Muscle layer of colon (tissue), 2 donors: ENCODE results near the gene DYSF.

Source experiments
- H3K27ac ChIP-seq: one replicate; pipeline ENCODE4 v1.7.0; 2013; ENCODE audit warnings: low read depth, mild to moderate bottlenecking, low read length, moderate library complexity
- H3K27me3 ChIP-seq, 2 donors: one replicate each; pipeline ENCODE4 v1.7.0; 2013; ENCODE audit warnings: low read length in 2 of 2, mild to moderate bottlenecking in 2 of 2; ENCODE audit not compliant: insufficient read depth in 2 of 2, control insufficient read depth in 1 of 2
- H3K36me3 ChIP-seq: one replicate; pipeline ENCODE4 v1.7.0; 2013; ENCODE audit warnings: mild to moderate bottlenecking, low read length; ENCODE audit not compliant: insufficient read depth
- H3K4me1 ChIP-seq: one replicate; pipeline ENCODE4 v1.7.0; 2013; ENCODE audit warnings: mild to moderate bottlenecking, low read length; ENCODE audit not compliant: insufficient read depth
- H3K4me3 ChIP-seq, 2 donors: one replicate each; pipeline ENCODE4 v1.7.0; 2013; ENCODE audit warnings: low read length in 2 of 2, low read depth in 1 of 2, mild to moderate bottlenecking in 1 of 2, moderate library complexity in 1 of 2
- H3K9ac ChIP-seq: one replicate; pipeline ENCODE4 v1.7.0; 2013; ENCODE audit warnings: low read length
- H3K9me3 ChIP-seq: one replicate; pipeline ENCODE4 v1.7.0; 2013; ENCODE audit warnings: mild to moderate bottlenecking, low read length
- donor health status: abdominal sarcoma.
- donor health status: Adenocarcinoma of cecum.

DYSF gene

DNA sequence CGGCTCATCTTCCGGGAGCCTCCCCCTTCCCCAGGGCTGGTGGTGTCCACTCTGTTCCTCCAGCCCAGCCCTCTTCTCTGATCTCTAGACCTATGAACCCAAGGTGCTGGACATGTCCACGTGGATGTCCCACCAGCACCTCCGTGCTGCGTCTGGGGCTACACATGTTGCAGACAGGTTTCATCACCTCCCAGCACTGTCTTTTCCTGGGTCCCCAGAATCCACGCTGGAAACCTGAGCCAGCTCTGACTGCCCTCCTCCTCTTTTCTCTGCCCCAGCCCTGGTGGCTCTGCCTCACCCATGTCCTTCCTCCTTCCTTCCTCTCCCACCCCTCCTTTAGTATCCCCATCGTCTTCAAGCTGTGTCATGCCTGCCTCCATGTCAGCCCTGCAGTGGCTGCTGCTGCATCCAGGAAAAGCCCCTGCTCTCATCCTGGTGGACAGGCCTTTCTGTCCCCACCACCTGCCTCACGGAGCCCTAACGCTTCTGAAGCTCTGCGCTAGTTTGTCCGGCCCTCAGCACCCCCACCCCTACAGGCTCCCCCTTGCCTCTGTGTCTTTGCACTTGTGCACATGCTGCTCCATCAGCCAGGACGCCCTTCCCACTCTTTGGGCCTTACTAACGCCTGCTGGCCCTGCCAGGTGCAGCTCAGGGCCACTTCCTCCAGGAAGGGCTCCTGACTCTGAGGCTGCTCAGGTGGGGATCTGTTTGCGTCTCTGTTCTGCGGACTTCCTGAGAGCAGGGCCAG lies 105.9 kb downstream of the DYSF start:
- Histone ChIP-seq H3K27ac (no peak overlapping the region), H3K36me3 (peaks cover 14% of the 10 kb centered on the region)

DNA sequence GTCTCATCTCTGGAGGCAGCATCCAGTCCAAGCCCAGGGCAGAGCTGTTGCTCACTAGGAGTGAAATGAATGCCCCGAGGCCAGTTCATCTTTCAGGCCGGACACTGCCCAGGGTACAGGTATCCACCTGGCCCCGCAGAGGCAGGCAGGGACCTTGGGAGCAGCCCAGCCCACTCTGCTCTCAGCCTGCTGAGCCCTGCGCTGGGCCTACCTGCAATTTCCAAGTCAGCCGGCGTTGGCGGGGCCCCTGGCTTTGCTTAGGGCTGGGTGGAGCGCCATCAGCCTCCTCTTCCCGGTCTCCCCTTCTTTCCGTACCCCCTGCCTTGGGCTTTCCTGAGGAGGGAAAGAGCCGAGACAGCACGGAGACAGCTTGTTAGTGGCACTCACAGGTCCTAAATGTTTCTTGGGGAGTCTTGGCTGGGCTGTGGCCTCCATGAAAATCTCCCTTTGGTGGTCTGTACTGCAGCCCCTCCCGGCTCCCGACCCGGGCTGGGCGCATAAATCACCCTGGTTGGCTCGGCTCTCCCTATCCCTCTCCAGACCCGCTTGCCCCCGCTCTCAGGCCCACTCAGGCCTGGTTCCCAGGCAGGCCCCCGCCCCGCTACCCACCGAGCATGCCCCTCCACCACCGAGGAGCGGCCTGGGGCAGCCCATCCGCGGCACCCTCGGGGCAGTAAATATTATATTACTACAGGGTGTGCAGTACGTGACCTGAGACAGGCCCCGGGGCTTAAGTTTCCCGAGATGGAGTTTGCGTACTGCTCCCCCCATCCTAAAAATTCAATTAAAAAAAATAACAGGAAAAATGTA lies 106.7 kb downstream of the DYSF start:
- H3K9me3 ChIP-seq: no peaks in the 10 kb centered on the region
- no peak overlapping the region for H3K27ac ChIP-seq
- no peak overlapping the region for H3K4me3 ChIP-seq
- no peaks in the 10 kb centered on the region for H3K27me3 ChIP-seq
- H3K4me1 ChIP-seq: no peaks in the 10 kb centered on the region
- peaks cover 6% of the 10 kb centered on the region for H3K36me3 ChIP-seq
- H3K9ac ChIP-seq: no peak overlapping the region

More for the DNA sequence above, 105.9 kb downstream of the DYSF start:
- Histone ChIP-seq H3K27me3 (no peaks in the 10 kb centered on the region), H3K4me1 (no peaks in the 10 kb centered on the region), H3K9me3 (no peaks in the 10 kb centered on the region), H3K4me3 (no peak overlapping the region), H3K9ac (no peak overlapping the region)

DNA sequence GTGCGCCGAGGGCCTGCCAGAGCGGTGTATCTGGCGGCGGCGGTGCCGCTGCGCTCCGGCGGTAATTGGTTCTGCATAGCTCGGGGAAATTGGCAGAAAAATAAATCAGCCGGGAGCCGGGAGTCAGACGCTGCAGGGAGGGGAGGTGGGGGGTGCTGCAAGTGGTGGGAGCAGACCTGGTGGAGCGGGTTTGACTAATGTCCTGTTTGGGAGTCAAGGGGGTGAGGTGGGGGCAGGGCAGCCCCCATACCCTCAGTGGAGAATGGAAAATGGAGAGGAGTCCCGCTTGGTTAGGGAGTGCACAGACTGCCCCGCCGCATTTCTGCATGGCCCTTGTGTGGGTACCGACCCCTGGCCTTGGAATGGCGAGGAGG lies 107.3 kb downstream of the DYSF start:
- Histone ChIP-seq H3K36me3 (peaks cover 3% of the 10 kb centered on the region), H3K4me3 (no peak overlapping the region), H3K4me1 (no peaks in the 10 kb centered on the region), H3K9me3 (no peaks in the 10 kb centered on the region), H3K27ac (no peak overlapping the region), H3K9ac (no peak overlapping the region), H3K27me3 (no peaks in the 10 kb centered on the region)

DNA sequence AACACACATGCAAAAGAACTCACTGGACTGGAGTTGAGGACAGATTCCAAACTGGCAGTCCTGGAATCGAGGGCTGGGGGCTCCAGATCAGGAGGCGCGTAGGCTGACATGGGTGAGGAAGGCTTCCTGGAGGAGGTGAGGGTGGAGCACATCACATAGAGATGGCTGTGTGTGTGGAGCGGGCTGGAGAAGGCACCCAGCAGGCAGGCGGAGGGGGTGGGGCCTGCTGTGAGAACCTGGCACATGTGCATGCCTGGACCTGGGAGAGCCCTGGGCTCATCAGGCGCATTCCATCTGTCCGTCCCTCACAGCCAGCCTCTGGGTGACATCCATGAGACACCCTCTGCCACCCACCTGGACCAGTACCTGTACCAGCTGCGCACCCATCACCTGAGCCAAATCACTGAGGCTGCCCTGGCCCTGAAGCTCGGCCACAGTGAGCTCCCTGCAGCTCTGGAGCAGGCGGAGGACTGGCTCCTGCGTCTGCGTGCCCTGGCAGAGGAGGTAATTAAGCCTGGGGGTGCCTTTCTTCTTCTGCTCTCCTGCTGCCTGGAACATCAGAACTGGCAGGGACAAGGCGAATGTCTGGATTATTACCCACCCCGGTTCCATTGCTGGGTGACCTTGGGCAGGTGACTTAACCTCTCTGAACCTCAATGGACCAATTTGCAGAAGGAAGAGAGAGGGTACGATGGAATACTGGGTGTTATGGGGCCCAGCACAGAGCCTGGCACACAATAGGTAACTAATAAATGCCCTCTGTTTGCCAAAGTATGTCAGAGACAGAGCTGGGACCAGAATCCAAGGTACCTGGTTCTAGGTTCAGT lies 108.3 kb downstream of the DYSF start:
- Histone ChIP-seq H3K27me3 (no peaks in the 10 kb centered on the region), H3K4me3 (no peak overlapping the region), H3K27ac (no peak overlapping the region), H3K9ac (no peak overlapping the region), H3K4me1 (no peaks in the 10 kb centered on the region), H3K36me3 (peaks cover 3% of the 10 kb centered on the region), H3K9me3 (no peaks in the 10 kb centered on the region)

DNA sequence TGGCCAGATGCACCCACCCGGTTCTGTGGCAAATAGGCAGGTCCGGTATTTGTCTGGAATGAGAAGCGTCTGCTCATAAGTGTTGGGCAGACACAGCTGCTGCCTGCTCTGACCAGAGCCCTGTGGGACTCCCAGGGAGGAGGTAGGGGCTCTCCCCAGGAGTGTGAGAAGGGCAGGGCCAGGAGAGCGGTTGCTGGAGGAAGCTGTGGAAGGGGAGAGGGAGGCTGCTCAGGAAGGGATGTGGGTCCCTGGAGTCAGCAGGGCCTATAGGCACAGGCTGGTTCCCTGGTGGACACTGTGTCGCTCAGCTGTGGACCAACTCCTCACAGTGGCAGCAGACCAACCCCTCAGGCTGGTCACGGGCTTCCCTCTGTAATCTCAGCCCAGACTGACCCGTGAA lies 109.2 kb downstream of the DYSF start:
- Histone ChIP-seq H3K4me1 (no peaks in the 10 kb centered on the region), H3K4me3 (no peak overlapping the region), H3K9ac (no peak overlapping the region), H3K27me3 (no peaks in the 10 kb centered on the region), H3K27ac (no peak overlapping the region), H3K36me3 (peaks cover 3% of the 10 kb centered on the region), H3K9me3 (no peaks in the 10 kb centered on the region)

DNA sequence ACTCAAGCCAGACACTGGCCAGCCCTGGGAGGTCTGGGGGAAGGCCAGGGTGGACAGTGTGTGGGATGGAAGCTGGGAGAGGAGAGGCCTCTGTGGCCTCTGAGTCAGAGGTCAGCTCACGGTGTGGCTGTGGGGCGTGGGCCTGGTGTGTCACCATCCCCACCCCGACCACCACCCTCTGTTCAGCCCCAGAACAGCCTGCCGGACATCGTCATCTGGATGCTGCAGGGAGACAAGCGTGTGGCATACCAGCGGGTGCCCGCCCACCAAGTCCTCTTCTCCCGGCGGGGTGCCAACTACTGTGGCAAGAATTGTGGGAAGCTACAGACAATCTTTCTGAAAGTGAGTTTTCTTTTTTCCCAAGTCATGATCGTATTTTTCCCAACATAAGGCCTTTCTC lies 110.5 kb downstream of the DYSF start:
- Histone ChIP-seq H3K27ac (no peak overlapping the region), H3K4me3 (no peak overlapping the region), H3K9ac (no peak overlapping the region), H3K4me1 (no peaks in the 10 kb centered on the region), H3K27me3 (no peaks in the 10 kb centered on the region), H3K9me3 (no peaks in the 10 kb centered on the region), H3K36me3 (peaks cover 3% of the 10 kb centered on the region)

DNA sequence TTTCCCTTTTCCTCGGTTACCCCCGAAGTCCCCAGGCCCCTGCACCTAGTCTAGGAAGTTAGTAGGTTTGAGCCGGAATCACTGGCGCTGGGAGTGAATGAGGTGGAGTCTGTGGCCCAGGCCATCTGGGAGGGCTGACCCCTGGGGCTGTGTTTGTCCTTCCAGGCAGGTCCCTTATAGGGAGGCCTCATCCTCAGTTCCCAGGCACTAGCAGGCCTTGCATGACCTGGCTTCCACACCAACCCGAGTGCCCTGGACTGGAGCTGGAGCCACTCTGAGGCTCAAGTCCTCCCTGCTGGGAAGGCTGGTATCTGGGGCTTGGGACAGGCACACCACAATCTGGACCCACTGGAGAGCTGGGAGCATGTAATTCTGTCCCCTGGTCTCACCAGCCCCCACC lies 111.0 kb downstream of the DYSF start:
- no peaks in the 10 kb centered on the region for H3K4me1 ChIP-seq
- H3K27ac ChIP-seq: no peak overlapping the region
- no peaks in the 10 kb centered on the region for H3K9me3 ChIP-seq
- H3K4me3 ChIP-seq: no peak overlapping the region
- H3K36me3 ChIP-seq: peaks cover 3% of the 10 kb centered on the region
- no peaks in the 10 kb centered on the region for H3K27me3 ChIP-seq
- no peak overlapping the region for H3K9ac ChIP-seq

DNA sequence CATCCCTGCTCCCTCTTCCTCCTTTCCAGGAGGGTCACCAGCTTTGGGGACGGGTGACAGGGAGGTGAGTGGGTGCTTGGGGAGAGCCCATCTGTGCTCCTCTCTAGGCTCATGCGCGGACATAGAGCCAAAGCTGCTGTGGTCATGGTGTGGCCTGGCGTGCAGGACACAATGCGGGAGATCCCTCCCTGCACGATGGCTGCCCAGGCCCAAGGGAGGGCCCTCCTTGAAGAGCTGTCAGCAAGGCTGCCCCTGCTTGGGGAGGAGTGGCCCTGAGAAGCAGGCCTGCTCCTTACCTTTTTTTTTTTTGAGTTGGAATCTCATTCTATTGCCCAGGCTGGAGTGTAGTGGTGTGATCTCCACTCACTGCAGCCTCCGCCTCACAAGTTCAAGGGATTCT lies 111.4 kb downstream of the DYSF start:
- no peak overlapping the region for H3K27ac ChIP-seq
- H3K9me3 ChIP-seq: no peaks in the 10 kb centered on the region
- H3K4me3 ChIP-seq: no peak overlapping the region
- peaks cover 6% of the 10 kb centered on the region for H3K36me3 ChIP-seq
- no peaks in the 10 kb centered on the region for H3K4me1 ChIP-seq
- no peaks in the 10 kb centered on the region for H3K27me3 ChIP-seq
- H3K9ac ChIP-seq: no peak overlapping the region

DNA sequence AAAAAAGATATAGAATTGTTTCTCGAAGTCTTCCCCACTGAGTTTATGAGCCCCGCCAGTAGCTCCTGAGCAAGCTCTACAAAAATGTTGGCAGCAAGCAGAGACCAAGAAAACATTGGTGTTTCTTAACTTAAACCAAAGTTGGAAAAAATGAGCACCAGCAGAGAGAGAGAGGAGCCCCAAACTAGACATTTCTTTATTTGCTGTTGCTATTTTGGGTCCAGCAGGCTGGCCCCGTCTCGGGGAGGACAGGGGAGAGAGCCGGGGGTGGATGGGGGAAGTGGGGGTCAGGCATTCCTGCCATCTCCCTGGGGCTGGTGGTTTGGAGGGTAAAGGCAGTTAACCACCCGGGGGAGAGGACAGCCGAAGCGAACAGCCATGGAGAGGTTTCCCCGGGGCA lies 113.0 kb downstream of the DYSF start:
- H3K27ac ChIP-seq: no peak overlapping the region
- H3K9me3 ChIP-seq: no peaks in the 10 kb centered on the region
- peaks cover 20% of the 10 kb centered on the region for H3K36me3 ChIP-seq
- no peak overlapping the region for H3K9ac ChIP-seq
- no peaks in the 10 kb centered on the region for H3K4me1 ChIP-seq
- no peaks in the 10 kb centered on the region for H3K27me3 ChIP-seq
- no peak overlapping the region for H3K4me3 ChIP-seq

DNA sequence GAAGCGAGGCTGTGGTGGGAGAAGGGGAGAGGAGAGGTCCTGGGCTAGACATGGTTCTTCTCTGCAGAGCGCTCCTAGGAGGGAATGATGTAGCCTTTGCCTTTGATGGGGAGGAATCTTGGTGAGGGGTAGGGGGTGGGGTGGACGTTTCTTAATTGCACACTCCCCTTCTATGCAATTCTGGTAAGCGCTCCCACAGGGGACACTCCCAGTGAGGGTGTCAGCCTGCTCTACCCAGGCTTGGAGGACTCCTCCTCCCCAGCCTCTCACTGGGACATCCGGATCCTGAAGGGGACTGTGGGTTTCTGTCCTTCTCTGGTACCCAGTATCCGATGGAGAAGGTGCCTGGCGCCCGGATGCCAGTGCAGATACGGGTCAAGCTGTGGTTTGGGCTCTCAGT lies 114.3 kb downstream of the DYSF start:
- H3K4me1 ChIP-seq: no peaks in the 10 kb centered on the region
- no peak overlapping the region for H3K27ac ChIP-seq
- H3K36me3 ChIP-seq: peaks cover 33% of the 10 kb centered on the region

DNA sequence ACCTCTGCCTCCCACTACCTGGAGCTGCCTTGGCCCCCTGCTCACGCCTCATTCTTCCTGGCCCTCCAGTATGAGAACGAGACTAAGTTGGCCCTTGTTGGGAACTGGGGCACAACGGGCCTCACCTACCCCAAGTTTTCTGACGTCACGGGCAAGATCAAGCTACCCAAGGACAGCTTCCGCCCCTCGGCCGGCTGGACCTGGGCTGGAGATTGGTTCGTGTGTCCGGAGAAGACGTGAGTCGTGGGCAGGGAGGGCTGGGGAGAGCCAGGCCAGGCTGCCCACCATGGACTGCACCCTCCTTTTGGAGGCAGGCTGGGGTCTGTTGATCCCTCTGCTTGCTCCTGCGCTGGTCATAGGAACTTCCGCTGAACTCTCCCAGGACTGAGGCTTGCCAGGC lies 114.7 kb downstream of the DYSF start:
- H3K4me1 ChIP-seq: no peaks in the 10 kb centered on the region
- H3K9me3 ChIP-seq: no peaks in the 10 kb centered on the region
- no peak overlapping the region for H3K9ac ChIP-seq
- H3K36me3 ChIP-seq: peaks cover 35% of the 10 kb centered on the region
- no peak overlapping the region for H3K27ac ChIP-seq
- no peak overlapping the region for H3K4me3 ChIP-seq
- H3K27me3 ChIP-seq: no peaks in the 10 kb centered on the region

More for the DNA sequence above, 114.3 kb downstream of the DYSF start:
- Histone ChIP-seq H3K4me3 (no peak overlapping the region), H3K9me3 (no peaks in the 10 kb centered on the region), H3K9ac (no peak overlapping the region), H3K27me3 (no peaks in the 10 kb centered on the region)
